Astrocyte of the spinal cord (primary cell): ENCODE measurements around the gene CYP3A4.
"Not testable (repeated sequence)": the region's sequence is repeated elsewhere in the genome, so short reads cannot be mapped to it uniquely, and the experiment has no call there.

Experiments used
- DNase-seq: peaks from one replicate; pipeline ENCODE4 v3.0.0; 2011; ENCODE audit warnings: low read depth, low spot score
- H3K4me3 ChIP-seq: 2 replicates; pipeline ENCODE4 v1.5.1; 2011; ENCODE audit warnings: low read depth, mild to moderate bottlenecking, low read length, moderate library complexity
- CTCF ChIP-seq: IDR thresholded peaks from 2 replicates; pipeline ENCODE4 v1.5.1; 2012; ENCODE audit warnings: low read depth, mild to moderate bottlenecking, low read length, inconsistent platforms
- in situ Hi-C: cut with HindIII; loops from 2 replicates; pipeline ENCODE4 v1.10.0; 2017; ENCODE audit warnings: low sequenced_read_pairs

CYP3A4 gene

DNA sequence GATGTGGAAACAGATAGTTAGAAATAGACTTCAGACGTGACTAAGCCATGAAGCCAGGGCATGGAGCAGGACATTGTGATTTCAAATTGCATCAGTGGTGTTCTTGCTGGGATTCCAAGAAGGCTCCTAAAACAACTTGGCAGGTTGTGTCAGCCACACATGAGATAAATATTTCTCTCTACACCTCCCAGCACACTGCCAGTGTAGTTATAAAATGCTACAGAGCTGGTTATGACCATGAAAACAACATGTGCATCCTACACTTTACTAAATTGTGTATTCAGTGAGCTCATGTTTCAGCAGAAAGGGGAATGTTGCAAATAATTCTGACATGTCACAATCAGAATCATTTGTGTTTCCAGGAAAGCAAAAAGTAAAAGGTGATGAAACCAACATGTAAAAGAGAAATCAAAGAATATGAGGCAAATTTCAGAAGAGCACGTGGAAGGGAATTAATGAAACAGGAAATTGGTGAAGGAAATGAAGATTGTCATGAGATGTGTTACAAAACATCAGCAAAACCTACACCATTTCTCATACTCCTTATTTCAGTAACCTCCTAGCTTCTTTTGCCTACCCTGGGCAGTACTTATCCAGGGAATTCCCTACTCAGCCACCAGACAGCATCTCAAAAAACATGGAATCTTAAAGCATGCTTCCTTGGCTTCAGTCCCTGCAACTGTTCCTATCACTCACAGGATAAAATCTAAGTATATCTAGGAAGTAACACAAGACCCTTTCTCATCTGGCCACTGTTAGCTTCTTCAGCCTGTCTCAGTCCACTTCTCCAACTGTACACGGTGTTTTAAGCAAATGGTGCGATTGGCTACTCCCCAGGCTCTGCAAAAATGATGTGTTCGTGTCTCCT lies 43.2 kb downstream of the CYP3A4 start:
- in situ Hi-C loops, result no loop called here
- no peak for DNase-seq
- TF ChIP-seq CTCF, result no peak
- H3K4me3 ChIP-seq, result no peak overlapping the region

DNA sequence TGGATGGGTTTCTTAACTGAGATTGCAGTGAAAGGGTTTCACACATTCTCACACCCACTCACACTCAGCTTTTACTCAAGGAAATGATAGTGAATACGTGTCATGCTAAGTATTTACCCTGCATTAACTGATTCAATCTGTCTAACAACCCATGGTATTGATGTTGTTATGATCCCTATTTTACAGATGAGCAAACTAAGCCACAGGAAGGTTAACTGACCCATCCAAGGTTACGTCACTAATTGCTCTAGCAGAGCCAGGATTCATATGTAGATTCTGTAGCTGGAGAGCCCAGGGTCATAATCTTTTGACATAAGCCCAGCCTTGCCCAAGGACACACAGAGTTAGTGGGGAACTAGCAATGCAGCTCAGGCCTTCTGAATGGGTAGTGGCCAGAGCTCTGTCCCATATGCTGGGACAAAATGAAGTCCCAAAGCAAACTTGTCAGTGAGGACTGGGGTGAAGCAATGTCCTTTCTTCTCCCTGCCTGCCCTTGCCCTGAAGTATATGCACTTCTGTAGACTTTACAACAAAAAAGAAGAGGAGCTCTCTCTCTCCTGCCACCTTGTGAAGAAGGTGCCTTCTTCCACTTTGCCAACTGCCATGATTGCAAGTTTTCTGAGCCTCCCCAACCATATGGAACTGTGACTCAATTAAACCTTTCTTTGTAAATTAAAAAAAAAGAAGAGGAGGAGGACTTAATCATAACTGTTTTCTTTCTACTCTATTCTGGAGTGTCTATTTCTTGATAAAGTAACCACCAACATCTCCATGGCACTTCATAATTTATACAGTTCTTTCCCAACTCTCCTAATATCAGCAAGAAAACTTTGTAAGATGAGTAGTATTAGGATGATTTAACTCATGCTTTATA lies 44.0 kb downstream of the CYP3A4 start:
- no peak for DNase-seq
- H3K4me3 ChIP-seq, result no peak overlapping the region
- in situ Hi-C loops, result no loop called here
- no peak for TF ChIP-seq CTCF

GRCh38 chr7:99737726-99738125 lies 46.3 kb downstream of the CYP3A4 start:
- TF ChIP-seq CTCF, result no peak

DNA sequence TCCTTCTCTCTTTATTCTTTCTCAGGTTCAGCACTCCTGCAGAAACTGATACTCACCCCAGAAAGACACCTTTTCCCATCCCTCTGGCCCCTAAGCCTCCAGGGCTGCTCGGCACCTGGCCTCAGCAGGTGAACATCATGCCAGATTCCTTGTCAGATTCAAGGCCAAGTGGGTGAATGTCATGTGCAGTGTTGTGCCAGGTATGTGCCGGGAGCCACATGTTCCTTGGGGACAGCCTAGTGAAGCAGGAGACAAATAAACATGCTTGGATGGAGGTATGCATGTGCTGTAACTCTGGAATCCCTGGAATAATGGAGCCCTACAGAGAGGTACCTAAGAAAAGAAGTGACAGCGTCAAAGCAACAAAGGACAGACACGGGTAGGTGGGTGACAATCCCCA lies 47.3 kb downstream of the CYP3A4 start:
- DNase-seq, H3K4me3 ChIP-seq, in situ Hi-C loops: not testable (repeated sequence)

More at GRCh38 chr7:99737726-99738125, 46.3 kb downstream of the CYP3A4 start:
- no peak overlapping the region for H3K4me3 ChIP-seq
- DNase-seq, result no peak
- in situ Hi-C loops, result no loop called here

- TF ChIP-seq CTCF, result no peak
- no peak within 1 kb of the TSS for H3K4me3 ChIP-seq
- DNase-seq, result no peak
- in situ Hi-C loops, result no loop called here
Observed at GRCh38 chr7:99734987-99735386, 49.0 kb downstream of the CYP3A4 start, which contains the start of gene CYP3A7. TSS of gene CYP3A7 (minus strand) at chr7:99735196. CDS start at chr7:99735093, 103 bp downstream.

GRCh38 chr7:99733448-99733847 lies 50.5 kb downstream of the CYP3A4 start:
- TF ChIP-seq CTCF, result peak; percentile 29
- H3K4me3 ChIP-seq, result no peak overlapping the region
- in situ Hi-C loops, result no loop called here
- DNase-seq, result no peak
